NCI-H2029 treated with DMSO at 0.1 percent for 48 hours (cell line): ENCODE results near the gene ANXA6.

Experiments
- DNase-seq: peaks from one replicate; lab custom pipeline; 2025; lab: John Stamatoyannopoulos, UW

ANXA6 gene

GRCh38 chr5:151063142-151063989 lies 94.2 kb downstream of the ANXA6 start:
- DNase-seq, result no peak

- DNase-seq, result no peak
These were observed 95.0 kb downstream of the ANXA6 start for GRCh38 chr5:151062405-151063141.

GRCh38 chr5:151060742-151061141 lies 96.8 kb downstream of the ANXA6 start:
- no peak for DNase-seq

DNA sequence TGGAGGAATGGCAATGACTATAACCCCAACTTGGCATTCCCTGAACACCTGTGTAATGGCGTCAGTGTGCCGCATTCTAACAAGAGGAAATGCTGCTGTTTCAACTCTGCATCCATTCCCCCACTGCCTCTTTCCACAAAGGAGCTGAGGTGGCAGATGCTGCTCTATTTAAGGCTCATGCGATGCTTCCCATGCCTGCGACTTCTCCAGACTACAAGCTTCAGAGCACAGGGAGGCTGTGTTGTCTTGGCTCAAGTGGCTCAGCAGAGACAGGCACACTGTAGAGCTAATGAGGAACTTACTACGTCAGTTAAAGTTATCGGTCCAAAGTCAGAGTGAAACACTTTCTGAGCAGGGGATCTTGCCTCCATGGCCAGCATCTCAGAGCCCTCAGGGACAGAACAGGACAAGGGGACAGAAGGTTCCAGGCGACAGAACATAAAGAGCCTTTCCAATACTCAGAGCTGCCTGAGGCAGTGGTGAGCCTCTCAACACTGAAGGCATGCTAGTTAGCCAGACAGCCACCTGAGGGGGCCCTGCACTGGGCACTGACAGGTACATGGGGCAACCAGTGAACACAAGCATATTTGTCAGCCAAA lies 98.6 kb downstream of the ANXA6 start:
- no peak for DNase-seq

DNA sequence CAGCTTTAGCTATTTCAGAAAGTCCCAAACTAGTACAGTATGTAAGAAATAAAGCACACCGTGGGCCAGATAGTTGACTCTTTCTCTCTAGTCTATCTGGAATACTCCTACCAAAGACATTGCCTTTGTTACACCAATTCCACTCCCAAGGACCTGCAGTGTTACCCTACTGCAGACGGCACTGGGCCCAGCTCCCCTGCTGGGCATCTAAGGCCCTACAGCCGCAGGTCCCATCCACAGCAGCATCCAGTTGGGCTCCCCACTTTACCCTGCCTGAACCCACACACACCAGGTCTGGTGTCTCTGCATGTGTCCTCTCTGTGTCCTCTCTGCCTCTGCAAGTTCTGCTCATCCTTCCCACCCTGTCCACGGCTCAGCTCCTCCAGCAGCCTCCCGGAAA lies 99.3 kb downstream of the ANXA6 start:
- no peak for DNase-seq

DNA sequence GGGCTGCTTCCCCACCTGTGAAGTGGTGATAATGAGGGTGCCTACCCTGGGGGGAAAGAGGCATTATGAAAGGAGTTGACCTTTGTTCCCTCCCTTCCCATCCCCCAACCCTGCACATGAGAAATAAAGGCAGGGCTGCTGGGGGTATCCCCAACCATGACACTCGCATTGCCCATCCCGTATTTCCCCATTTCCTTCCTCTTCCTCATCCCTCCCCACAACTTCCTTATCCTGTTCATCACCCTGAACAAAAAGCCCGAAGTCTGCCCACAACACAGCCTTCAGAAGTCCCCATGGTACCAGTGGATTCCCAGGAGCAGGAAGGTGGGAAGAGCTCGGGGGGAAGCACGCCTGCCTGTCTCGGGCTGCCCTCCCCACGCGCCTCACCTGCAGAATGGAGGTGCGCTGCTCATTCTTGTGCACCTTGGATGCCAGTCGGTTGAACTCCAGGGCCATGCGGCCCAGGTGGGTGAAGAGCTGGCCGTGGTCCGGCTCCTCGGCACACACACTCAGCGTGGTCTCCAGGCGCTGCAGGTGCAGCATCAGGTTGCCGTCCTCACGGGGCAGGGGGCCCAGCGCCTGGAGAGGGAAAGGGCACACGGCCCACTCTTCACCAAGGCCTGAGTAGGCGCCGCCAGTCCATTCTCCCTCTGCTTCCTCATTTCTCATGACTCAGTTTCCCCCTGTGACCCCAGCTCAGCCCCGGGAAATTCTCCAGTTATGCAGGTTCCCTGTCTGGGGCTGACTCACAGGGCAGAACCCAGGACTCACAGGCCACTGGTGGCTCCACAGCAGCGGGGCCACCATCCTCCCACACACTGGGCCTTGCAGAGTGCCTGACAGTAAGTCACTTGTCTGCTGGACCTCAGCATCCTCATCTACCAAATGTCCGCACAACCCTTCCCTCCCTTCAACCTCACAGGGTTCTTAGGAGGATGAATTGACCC lies 100.9 kb downstream of the ANXA6 start:
- no peak for DNase-seq

DNA sequence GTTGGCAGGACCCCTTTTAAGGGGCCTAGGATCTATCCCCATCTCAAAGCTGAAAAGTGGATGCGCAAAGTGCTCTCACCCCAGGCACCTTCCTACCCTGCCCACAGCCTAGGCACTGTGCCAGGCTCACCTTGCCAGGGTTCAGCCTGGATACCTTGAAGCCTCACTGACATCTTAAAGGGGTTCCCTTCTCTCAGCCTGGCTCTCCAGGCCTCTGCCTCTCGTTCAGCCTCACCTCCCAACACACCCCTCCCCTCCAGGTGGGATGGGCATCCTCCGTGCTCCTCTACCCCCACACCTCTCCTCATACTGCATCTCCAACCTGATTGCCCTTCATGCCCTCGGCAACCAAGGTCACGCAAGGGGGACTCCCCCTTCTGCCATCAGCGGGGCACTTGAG lies 102.2 kb downstream of the ANXA6 start:
- DNase-seq, result no peak

DNA sequence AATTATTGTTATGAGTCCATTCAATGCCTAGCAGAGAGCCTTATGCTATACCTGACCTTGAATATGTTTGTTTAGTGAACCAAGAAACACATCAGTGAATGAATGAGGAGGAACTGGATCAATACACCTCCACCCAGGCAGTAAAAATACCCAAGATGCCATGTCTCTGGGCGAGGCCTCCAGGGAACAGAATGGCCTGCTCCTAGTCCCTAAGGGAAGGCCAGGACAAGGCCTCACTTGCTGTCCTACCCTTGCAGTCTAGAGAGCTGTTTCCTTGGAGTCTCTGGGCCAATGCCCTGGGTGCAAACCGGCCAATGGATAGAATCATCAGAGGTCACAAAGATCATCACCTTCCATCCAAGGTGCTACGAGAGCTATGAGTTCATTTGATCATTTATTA lies 102.9 kb downstream of the ANXA6 start:
- DNase-seq, result no peak

DNA sequence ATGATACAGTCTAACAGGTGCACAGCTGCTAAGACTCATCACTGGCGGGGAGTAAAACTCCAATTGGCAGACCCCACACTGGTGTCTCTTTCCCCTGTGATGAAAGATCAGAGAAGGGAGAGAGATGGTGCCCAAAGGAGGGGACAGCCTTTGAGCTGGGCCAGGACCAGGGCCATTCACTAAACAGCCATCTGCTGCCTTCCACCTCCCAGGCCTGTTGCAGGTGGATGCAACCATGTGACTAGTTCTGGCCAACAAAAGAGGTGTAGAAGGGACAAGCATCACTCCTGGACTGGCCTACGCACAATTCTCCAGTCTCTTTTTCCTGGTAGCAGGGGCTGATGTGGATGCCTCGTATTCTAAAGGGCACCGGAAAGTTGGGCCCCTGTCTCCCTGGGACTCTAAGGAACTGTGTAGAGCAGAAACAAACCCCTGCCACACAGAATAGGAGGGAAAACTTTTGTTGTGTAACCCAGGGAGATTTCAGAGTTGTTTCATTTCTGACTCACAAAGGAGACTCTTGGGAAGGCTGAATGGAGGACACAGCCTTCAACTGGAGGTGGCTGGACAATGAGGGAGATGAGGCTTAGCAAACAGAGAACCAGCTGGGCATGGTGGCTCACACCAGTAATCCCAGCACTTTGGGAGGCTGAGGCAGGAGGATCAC lies 103.7 kb downstream of the ANXA6 start:
- no peak for DNase-seq

DNA sequence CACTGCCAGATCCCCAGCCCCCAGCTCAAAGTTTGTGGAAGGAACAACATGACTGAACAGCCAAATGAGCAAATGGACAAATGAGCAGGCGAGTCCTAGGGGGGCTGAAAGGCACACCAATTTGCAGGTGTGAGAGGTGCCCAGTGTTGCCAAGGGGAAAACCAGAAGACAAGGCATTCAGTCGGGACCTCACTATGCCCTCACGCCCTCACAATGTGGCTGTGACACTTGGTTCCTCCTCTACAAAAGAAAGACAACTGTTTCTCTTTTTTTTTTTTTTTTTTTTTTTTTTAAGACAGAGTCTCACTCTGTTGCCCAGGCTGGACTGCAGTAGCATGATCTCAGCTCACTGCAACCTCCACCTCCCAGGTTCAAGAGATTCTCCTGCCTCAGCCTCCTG lies 104.7 kb downstream of the ANXA6 start:
- DNase-seq, result no peak

- DNase-seq, result no peak
These were observed 105.5 kb downstream of the ANXA6 start for GRCh38 chr5:151051931-151052608.

- DNase-seq, result no peak
These were observed 106.3 kb downstream of the ANXA6 start for GRCh38 chr5:151051066-151051930.
